HepG2 (cell line): Measurements from ENCODE around the gene BMP8A.

Source experiments
- CTCF ChIP-seq: sonication (generic); formaldehyde crosslinking; IDR thresholded peaks from 2 replicates; pipeline ENCODE4 v1.5.0; 2020; ENCODE audit warnings: mild to moderate bottlenecking, missing genetic modification reagents, moderate library complexity
- FOSL1 ChIP-seq: sonication (generic); formaldehyde crosslinking; IDR thresholded peaks from 2 replicates; pipeline ENCODE4 v1.9.0; 2021; ENCODE audit warnings: missing genetic modification reagents, borderline replicate concordance
- HDAC2 ChIP-seq: sonication (generic); formaldehyde crosslinking; IDR thresholded peaks from 2 replicates; pipeline ENCODE4 v1.4.0; 2020; ENCODE audit warnings: missing genetic modification reagents
- MYNN ChIP-seq: sonication (generic); formaldehyde crosslinking; IDR thresholded peaks from 2 replicates; pipeline ENCODE4 v1.4.0; 2020; ENCODE audit warnings: mild to moderate bottlenecking, low read depth, missing genetic modification reagents
- SRF ChIP-seq: IDR thresholded peaks from 2 replicates; pipeline ENCODE4 v1.6.1; 2011; ENCODE audit warnings: mild to moderate bottlenecking, low read depth, low read length, moderate library complexity
- TCF7L2 ChIP-seq: IDR thresholded peaks from 2 replicates; pipeline ENCODE4 v1.6.1; 2011; ENCODE audit warnings: mild to moderate bottlenecking, low read depth, low read length, moderate library complexity
- USF2 ChIP-seq, 2 experiments: sonication (generic) in 1 of 2; formaldehyde crosslinking in 1 of 2; IDR thresholded peaks; 2 replicates each; pipeline versions ENCODE4 v1.5.1 to v1.6.1; 2011 to 2020; ENCODE audit warnings: borderline replicate concordance in 1 of 2, low read depth in 1 of 2, low read length in 1 of 2, mild to moderate bottlenecking in 1 of 2, missing genetic modification reagents in 1 of 2, moderate library complexity in 1 of 2
- YY1 ChIP-seq: IDR thresholded peaks from 2 replicates; pipeline ENCODE4 v1.6.1; 2011; ENCODE audit warnings: low read length, low read depth, moderate library complexity, mild to moderate bottlenecking; ENCODE audit not compliant: insufficient read depth, insufficient replicate concordance
- ZZZ3 ChIP-seq: sonication (generic); formaldehyde crosslinking; IDR thresholded peaks from 2 replicates; pipeline ENCODE4 v1.4.0; 2020; ENCODE audit warnings: missing genetic modification reagents, mild to moderate bottlenecking, borderline replicate concordance

- TF ChIP-seq SRF = no peak
- TF ChIP-seq USF2 (IDR thresholded peaks at IDR 0.05; ENCODE audit: low read depth, low read length) = no peak
- TF ChIP-seq USF2 (CRISPR knock-in tag; IDR thresholded peaks at IDR 0.05; ENCODE audit: borderline replicate concordance) = no peak
- no peak for TF ChIP-seq CTCF
- TF ChIP-seq YY1 = no peak
- no peak for TF ChIP-seq HDAC2 (CRISPR knock-in tag)
- no peak for TF ChIP-seq MYNN
- no peak for TF ChIP-seq ZZZ3
- no peak for TF ChIP-seq TCF7L2
- TF ChIP-seq FOSL1 (CRISPR knock-in tag) = no peak
Observed at GRCh38 chr1:39545531-39545930, 54.1 kb downstream of the BMP8A start.
